NCI-H524 (cell line): ENCODE measurements around the gene CAMK2N1.

ENCODE experiments used
- DNase-seq, 2 experiments: peaks; one replicate each; lab custom pipeline; 2025; lab: John Stamatoyannopoulos, UW

Gene CAMK2N1

DNA sequence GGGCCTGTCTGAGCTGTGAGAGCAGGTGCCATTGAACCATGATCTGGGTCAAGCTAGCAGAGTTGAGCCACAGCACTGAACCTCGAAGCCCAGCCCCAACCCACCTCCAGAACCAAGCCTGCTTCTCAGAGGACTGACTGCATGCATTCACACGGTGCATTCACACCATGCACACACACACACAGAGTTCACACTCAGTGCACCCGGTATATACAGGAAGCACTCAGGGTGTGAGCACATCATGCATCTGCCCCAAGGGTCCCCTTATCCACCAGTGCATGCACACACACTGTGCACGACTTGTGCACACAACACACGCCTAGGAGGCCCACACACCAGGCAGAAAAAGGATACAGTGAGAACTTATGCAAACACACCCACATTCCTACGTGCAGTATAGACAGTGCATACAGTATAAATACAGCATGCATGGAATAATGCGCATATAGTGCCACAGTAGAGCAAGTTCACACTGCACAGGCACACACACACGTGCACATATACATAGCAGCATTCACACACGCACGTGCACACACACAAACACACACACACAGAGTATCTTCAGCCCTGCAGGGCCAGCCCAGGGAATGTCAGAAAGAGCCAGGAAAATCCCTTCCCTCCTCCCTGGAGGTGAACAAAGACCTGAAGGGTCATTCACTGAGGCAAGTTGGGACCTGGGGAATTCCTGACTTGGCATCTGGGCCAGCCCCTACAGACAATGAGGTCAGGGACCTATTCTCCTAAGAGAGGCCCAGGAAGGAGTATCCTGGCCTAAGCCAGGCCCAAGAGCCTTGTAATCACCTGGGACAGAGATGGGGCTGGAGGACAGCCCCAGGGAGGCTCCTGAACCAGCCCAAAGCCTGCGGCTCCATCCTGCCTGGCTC, 42.1 kb downstream of the CAMK2N1 start:
- DNase-seq, result no peak

DNA sequence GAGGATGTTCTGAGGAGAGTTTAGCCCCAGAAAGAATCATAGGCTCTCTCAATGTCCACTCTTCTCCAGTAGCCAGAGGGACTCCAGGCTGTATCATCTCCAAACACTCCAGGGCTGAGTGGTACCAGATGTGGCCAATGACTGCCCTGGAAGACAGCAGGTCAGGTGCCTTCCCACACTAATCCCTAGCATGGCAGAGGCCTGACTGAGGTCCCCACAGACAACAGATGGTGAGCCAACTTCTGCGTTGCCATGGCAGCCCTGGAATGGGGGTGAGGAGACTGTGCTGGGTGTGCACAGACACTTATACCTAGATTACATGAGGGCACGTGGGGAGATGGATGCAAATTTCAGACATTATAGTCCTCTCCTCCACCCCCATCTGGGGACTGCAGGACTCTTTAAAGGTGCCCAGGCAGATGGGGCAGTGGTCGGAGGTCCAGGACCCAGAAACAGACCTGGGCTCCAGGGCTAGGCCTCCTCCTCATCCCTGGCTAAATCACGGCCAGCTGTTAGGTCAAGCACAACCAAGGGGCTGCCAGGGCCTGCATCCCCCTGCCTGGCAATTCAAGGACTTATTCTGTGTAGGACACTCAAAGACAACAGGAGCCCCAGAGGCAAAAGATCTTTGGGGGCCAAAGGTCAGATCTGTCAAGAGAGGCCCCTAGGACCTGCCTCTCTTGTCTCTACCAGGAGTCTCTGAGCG, 42.9 kb downstream of the CAMK2N1 start:
- peak; percentile 98 to 99 for DNase-seq

DNA sequence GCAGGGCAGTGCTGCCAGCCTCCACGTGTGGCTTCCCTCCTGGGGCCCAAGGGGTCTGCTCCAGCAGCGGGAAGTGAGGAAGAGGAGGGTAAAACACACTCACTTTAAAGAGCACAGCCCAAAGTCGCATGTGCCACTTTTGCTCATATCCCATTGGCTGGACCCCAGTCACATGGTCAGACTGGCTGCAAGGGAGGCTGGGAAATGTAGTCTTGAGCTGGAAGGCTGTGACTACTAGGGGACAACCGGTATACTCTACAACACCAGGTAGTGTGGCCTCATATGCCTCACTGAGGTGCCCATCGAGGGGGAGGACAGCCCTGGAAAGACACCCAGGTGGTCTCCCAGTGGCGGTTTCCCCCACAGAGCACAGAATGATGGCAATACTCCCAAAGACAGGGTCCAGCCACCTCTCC, 45.2 kb downstream of the CAMK2N1 start:
- peak; percentile 48 to 74 for DNase-seq

GRCh38 chr1:20439282-20439681, 46.7 kb downstream of the CAMK2N1 start:
- DNase-seq, result no peak

DNA sequence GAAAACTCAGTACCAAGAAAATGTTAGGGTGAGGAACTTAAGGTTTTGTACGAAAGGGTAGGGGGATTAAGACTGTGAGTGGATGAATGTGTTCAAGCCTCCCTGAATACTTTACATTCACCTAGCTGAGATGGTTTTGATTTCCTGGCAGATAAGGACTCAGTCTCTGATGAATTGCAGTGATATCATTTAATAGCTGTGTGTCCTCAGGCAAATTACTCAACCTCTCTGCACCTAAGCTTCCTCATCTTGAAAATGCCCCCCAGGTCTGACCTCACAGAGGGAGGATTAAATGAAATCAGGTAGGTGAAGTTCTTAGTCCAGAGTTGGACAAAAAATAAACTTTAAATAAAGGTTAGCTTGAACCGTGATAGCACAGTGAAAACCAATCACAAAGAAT, 48.4 kb downstream of the CAMK2N1 start:
- DNase-seq, result no peak

DNA sequence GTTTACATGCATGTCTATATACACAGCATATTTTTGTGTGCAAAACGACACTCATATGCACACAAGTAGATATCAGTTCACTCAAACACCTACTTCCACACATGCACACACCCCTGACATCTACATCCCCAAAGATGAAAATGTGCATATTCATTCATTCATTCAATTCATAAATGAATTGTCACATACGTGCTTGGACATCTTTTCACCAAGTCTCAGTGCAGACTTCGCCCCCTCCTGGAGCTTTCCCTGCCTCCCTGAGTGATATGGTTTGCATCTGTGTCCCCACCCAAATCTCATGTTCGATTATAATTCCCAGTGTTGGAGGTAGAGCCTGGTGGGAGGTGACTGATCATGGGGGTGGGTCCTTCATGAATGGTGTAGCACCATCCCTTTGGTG, 53.1 kb downstream of the CAMK2N1 start:
- DNase-seq, result no peak
